ENCODE data around the gene ACVRL1.

The ACVRL1 gene

GRCh38 chr12:51955702-51956101, 48.4 kb downstream of the ACVRL1 start:
- Histone ChIP-seq H3F3A (ENCODE audit: control insufficient read depth, insufficient read depth) (no peaks in the 10 kb centered on the region), H3K36me3 (ENCODE audit: control insufficient read depth, low read length) (no peaks in the 10 kb centered on the region; the same call in 1 of the 2 replicates), H4K20me1 (ENCODE audit: control insufficient read depth, insufficient read depth, low read depth, low read length) (peaks cover 15% of the 10 kb centered on the region), H3K4me1 (ENCODE audit: control insufficient read depth, low read length) (peaks cover 50% of the 10 kb centered on the region), H3K4me3 (ENCODE audit: low read length) (no peak overlapping the region), H3K27me3 (ENCODE audit: control insufficient read depth, low read length) (peaks cover 5% of the 10 kb centered on the region), H3K27ac (ENCODE audit: low read depth, low read length) (no peak overlapping the region), H3K9me3 (ENCODE audit: control insufficient read depth, insufficient read depth, low read length) (no peaks in the 10 kb centered on the region), H3K9me2 (replicated peaks; ENCODE audit: control insufficient read depth, low read length) (no peaks in the 10 kb centered on the region), H3K4me2 (ENCODE audit: low read length) (no peak overlapping the region), H3K79me2 (ENCODE audit: control insufficient read depth, low read length) (peaks cover 70% of the 10 kb centered on the region)
- TF ChIP-seq EZH2phosphoT487 (IDR thresholded peaks at IDR 0.05; ENCODE audit: borderline replicate concordance, low read length) (no peak), CTCF (IDR thresholded peaks at IDR 0.05; ENCODE audit: low read depth, low read length, poor library complexity, severe bottlenecking) (no peak)

- Histone ChIP-seq H3K4me3 (ENCODE audit: low read length) (no peak overlapping the region), H3K9me3 (ENCODE audit: control insufficient read depth, insufficient read depth, low read length) (no peaks in the 10 kb centered on the region), H3K27me3 (ENCODE audit: control insufficient read depth, low read length) (no peaks in the 10 kb centered on the region), H3K4me1 (ENCODE audit: control insufficient read depth, low read length) (peaks cover 31% of the 10 kb centered on the region), H3K36me3 (ENCODE audit: control insufficient read depth, low read length) (peaks cover 4% of the 10 kb centered on the region), H3K27ac (ENCODE audit: low read depth, low read length) (no peak overlapping the region), H3K4me2 (ENCODE audit: low read length) (no peak overlapping the region), H4K20me1 (ENCODE audit: control insufficient read depth, insufficient read depth, low read depth, low read length) (peaks cover 15% of the 10 kb centered on the region), H3K9me2 (replicated peaks; ENCODE audit: control insufficient read depth, low read length) (no peaks in the 10 kb centered on the region), H3K79me2 (ENCODE audit: control insufficient read depth, low read length) (peaks cover 65% of the 10 kb centered on the region), H3F3A (ENCODE audit: control insufficient read depth, insufficient read depth) (0 out of 2 replicates have a peak, but pooled peaks cover 4% of the 10 kb centered on the region)
- TF ChIP-seq CTCF (IDR thresholded peaks at IDR 0.05; ENCODE audit: low read depth, low read length, poor library complexity, severe bottlenecking) (no peak), EZH2phosphoT487 (IDR thresholded peaks at IDR 0.05; ENCODE audit: borderline replicate concordance, low read length) (no peak)
These were observed 51.2 kb downstream of the ACVRL1 start for GRCh38 chr12:51958542-51958941.

DNA sequence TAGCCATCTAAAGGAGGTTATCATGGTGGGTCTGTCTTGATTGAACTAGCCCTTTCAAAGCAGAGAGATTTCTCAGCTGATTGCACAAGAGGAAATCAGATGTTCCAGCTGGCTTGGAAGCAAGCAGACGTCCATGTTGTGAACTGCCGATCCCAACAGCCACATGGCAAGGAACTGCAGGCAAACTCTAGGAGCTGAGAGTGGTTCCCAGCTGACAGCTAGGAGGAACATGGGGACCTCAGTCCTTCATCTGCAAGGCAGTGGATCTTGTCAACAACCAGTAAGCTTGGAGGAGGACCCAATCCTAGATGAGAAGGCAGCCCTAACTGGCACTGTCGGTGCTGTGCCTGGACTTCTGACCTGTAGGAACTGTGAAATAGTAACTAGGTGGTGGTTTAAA, 51.9 kb downstream of the ACVRL1 start:
- TF ChIP-seq CTCF (IDR thresholded peaks at IDR 0.05; ENCODE audit: low read depth, low read length, poor library complexity, severe bottlenecking) (no peak), EZH2phosphoT487 (IDR thresholded peaks at IDR 0.05; ENCODE audit: borderline replicate concordance, low read length) (no peak)
- Histone ChIP-seq H3K79me2 (ENCODE audit: control insufficient read depth, low read length) (peaks cover 64% of the 10 kb centered on the region), H3K4me1 (ENCODE audit: control insufficient read depth, low read length) (peaks cover 24% of the 10 kb centered on the region), H3F3A (ENCODE audit: control insufficient read depth, insufficient read depth) (0 out of 2 replicates have a peak, but pooled peaks cover 4% of the 10 kb centered on the region), H3K4me3 (ENCODE audit: low read length) (no peak overlapping the region), H4K20me1 (ENCODE audit: control insufficient read depth, insufficient read depth, low read depth, low read length) (0 out of 2 replicates have a peak, but pooled peaks cover 9% of the 10 kb centered on the region), H3K36me3 (ENCODE audit: control insufficient read depth, low read length) (peaks cover 6% of the 10 kb centered on the region), H3K9me2 (replicated peaks; ENCODE audit: control insufficient read depth, low read length) (no peaks in the 10 kb centered on the region), H3K27ac (ENCODE audit: low read depth, low read length) (no peak overlapping the region), H3K9me3 (ENCODE audit: control insufficient read depth, insufficient read depth, low read length) (no peaks in the 10 kb centered on the region), H3K27me3 (ENCODE audit: control insufficient read depth, low read length) (no peaks in the 10 kb centered on the region), H3K4me2 (ENCODE audit: low read length) (no peak overlapping the region)
